GM18868 (cell line): ENCODE results near the gene TENM4.
"Not testable (repeated sequence)": the region's sequence is repeated elsewhere in the genome, so short reads cannot be mapped to it uniquely, and the experiment has no call there.

Experiments used
- ATAC-seq: cut with Tn5 transposase; IDR thresholded peaks from one replicate; pipeline ENCODE4 v1.9.1; 2021; ENCODE audit warnings: mild to moderate bottlenecking, moderate library complexity; ENCODE audit not compliant: unreplicated experiment

TENM4 gene

DNA sequence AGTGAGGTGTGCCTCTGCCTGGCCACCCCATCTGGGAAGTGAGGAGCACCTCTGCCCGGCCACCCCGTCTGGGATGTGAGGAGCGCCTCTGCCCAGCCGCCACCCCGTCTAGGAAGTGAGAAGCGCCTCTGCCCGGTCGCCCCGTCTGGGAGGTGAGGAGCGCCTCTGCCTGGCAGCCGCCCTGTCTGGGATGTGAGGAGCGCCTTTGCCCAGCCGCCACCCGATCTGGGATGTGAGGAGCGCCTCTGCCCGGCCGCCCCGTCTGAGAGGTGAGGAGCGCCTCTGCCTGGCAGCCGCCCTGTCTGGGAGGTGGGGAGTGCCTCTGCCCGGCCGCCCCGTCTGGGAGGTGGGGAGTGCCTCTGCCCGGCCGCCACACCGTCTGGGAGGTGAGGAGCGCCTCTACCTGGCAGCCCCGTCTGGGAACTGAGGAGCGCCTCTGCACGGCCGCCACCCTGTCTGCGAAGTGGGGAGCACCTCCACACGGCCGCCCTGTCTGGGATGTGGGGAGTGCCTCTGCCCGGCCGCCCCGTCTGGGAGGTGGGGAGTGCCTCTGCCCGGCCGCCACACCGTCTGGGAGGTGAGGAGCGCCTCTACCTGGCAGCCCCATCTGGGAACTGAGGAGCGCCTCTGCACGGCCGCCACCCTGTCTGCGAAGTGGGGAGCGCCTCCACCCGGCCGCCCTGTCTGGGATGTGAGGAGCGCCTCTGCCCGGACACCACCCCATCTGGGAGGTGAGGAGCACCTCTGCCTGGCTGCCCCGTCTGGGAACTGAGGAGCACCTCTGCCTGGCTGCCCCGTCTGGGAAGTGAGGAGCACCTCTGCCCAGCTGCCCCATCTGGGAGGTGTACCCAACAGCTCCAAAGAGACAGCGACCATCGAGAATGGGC lies 561.5 kb downstream of the TENM4 start:
- not testable (repeated sequence) for ATAC-seq

DNA sequence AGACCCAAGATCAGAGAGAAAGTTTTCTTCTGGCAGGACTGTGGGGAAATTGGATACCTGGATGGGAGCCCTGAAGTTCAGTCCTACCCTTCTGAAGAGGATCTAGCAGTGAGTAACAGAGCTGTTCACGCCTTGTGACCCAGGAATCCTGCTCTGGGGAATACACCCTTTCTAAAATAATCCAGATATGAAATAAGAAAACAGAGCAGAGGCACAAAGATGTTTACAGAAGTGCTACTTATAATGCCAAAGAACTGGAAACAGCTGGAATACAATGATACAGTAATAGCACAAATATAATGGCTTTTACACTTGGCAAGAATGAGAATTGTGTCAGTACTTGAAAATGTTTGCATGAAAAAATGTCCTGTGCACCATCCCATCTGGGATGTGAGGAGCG lies 562.2 kb downstream of the TENM4 start:
- no peak for ATAC-seq

DNA sequence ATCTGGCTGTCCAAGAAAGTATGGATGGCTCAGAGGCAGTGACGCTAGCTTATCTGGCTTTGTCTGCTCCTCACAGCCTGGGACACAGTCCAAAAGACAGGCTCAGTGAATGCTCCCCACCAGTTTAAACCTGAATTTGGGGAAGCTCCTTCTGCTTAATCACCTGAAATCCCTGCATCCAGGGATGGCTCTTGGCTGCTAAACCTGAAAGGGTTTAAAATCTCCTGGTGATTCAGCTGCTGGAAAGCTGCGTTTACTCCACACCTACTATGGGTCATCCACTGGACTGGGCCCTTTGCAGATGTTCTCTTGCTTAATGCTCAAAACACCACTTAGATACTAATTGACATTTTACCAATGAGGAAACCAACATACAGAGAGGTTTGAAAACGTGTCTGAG lies 564.2 kb downstream of the TENM4 start:
- ATAC-seq: no peak

DNA sequence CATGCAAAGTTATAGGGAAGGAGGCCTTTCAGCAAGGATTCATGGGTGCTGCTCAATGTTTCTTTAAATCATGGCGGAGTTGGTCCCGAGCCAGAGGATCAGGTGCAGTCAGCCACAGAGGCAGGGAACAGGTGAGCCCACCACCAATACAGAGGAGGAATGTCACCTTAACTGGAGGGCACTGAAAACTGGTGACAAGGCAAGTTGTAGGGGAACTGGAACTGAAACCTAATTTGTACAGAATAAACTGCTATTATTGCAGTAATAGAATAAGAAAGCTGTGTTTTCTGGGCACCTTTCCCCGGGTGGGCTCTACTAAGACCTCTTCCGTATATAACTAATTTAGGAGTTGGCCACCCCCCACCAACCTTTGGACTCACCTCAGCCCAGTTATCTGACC lies 570.2 kb downstream of the TENM4 start:
- no peak for ATAC-seq

DNA sequence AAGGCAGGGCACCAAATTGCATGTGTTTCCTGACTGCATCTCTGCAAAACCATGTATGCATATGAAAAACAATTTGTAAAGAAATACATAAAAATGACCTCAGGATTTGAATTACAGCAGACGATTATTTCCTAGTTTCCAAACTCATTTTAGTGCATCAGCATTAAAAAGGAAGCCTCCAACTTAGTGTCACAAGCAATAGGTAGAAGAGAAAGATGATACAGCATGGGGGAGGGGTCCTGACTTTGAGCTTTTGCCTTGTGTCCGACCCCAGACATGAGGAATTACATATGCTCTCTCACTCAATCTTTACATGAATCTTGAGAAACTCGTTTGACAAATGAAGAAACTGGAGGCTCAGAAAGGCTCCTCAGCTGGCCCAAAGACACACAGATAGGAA lies 571.5 kb downstream of the TENM4 start:
- ATAC-seq: no peak

DNA sequence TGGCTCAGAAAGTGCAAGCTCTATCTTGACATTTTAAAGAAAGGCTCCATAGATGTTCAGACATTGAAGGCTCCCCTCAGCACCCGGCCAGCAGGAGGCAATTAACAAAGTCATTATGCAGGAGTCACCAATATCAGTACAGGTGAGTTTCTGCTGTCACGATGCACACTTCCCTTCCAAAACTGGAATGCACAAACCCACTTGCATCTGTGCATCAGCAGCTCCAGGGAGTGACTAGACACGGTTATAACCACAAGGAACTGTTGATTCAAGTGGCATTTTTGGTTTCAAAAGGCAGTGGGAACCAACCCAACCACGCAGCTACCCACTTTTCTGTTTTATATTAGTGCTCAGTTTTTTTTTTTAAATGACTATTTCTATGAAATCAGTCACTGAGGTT lies 572.3 kb downstream of the TENM4 start:
- no peak for ATAC-seq

DNA sequence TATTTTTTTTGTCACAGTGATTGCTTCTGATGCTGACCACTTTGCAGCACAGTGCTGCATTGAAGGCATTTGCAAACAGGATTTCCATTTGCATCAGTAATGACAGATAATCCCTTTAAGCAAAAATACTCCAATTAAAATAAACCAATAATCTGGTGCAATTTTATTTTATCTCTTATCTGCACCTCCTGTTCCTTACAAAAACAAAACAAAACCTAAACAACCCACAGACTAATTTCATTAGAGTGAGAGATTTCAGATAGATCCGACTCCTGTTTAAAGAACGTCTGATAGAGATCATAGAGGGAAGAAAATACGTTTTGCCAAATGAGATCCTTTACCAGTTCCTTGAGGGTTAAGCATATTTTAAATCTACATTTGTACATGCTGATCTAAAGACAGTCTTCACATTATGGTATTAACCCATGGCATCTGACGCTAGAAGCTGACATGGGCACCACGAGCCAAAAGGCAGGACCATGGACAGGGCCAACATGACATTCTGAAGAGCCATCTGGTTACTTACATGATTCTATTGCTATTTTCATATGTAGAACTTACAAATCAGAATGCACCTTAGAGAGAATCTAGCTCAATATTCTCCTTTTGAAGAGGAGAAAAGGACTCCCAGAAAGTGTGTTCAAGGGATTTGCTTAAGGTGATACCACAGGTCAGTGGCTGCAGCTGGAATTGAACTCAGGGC lies 580.0 kb downstream of the TENM4 start:
- ATAC-seq: no peak

DNA sequence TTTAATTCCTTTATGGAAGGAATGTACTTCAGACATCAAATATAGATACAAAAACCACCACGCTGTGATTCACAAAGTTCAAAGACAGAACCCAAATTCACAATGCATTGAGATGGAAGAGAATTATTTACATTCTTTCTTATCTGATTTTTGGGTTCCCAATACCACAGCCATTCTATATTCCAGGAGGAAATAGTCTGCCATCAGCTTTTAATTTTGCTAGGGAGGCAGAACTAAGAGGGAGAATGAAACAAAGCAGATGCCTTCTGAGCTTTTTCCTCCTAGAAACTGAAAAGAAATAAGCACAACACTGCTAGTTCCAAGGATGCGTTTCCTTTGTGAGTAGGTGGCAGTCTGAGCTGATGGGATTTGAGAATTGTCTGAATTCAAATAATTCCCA lies 583.1 kb downstream of the TENM4 start:
- ATAC-seq: no peak

DNA sequence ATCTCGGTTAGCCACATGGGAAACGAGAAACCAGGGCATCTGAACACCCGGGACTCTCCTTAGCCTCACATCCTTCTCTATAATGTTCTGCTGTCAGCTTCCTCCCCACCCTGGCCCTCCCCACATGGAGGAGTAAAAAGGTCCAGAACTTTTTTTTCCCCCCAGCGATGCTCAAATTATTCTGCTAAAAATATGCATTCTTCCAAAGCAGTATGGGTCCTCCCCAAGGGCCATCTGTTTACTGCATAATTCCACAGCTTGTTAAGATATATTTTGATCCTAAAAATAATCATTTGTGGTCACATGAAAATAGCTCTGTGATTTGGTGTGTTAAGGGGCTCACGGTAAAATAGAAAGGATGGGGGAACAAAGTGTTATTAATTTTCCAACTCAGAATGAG lies 584.6 kb downstream of the TENM4 start:
- no peak for ATAC-seq

DNA sequence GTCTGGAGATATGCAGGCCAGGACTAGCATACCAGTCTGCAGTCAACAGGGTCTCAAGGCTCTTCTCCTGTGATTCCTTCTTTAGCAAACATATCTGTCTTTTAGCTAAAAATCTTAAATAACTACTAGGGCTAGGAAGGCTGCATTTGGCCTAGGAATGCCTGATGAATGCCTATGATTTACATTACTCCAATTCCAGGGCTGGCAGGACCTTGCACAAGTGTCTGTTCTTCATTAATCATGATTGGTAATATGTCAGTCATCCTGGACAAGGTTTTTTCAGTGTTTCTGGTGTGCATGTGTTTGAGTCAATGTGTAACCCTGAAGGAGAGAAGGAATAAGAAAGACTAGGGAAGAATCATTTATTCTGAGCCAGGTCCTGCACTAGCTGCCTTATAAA lies 585.7 kb downstream of the TENM4 start:
- no peak for ATAC-seq

DNA sequence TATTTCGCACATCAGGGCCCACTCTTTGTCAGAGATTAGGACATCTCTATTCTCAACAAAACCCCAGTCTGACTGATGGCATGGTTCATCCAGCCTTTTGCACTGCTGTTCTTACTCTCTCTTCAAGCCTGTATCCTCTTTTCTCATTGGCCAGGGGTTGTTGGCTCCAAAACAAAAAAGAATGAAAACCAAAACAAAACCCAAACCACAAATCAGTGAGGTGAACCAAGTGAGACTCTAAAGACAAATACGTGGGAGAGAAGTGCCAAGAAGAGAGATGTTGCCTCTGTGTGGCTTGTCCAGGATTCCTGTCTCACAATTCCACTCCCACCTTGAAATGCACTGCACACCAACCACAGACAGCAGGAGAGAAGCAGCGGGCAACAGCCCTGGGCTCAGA lies 587.3 kb downstream of the TENM4 start:
- ATAC-seq: no peak

DNA sequence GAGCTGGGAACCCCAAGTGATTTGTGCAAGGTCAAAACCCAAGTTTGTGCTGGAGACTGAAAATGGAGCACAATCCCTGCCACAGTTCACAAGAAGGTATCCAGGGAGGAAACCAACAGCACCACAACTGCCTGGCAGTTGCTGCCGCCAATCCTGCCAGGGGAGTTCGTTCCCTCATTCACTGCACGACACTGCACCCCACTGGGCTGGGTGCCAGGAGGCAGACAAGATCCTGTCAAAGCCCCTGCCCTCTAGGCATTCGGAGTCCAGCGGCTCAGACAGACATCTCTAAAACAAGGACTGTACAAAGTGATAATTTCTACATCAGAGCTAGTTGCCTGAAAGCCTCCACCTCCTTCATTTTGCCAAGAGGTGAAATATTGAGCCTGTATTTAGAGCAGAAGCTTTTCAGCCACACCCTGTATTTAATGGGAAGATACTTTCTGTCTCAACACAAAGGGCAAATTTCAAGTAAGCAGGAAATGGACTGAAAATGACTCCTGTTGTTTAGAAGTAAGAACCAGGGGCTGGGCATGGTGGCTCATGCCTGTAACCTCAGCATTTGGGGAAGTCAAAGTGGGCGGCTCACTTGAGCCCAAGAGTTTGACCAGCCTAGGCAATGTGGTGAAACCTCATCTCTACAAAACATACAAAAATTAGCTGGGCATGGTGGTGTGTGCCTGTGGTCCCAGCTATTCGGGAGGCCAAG lies 588.8 kb downstream of the TENM4 start:
- ATAC-seq: no peak

DNA sequence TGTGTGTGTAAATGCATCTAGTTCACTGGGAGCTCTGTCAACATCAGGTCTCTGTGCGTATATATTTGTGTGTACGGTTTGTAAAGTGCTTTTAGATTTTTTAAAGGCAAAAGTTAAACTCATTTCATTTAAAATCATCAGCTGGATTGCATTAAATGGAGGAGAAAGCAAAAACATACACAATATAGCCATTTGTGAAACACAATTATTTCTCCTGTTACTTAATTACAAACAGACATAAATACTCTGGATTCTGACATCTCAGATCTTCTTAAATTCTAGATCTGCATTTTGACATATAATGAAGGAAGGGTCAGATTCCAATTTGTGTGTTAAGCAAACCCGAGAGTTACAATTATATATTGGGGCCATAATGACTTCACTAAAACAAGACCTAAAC lies 590.8 kb downstream of the TENM4 start:
- no peak for ATAC-seq

DNA sequence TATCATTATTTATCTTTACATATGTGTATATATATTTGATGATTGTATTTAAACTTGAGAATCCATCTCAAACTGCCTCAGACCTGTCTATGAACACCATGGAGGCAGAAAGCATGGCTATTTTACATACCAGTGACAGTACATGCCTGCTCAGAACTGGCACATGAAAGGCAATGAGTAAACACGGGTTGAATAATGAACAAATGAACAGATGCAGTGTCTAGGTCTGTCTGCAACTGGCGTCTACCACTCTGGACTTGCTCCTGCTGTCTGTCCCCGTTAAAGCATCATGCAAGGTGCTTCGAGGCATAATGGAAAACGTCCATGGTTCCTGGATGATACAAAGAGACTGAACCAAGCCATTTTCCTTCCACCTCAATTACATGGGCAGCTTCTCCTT lies 594.6 kb downstream of the TENM4 start:
- no peak for ATAC-seq

DNA sequence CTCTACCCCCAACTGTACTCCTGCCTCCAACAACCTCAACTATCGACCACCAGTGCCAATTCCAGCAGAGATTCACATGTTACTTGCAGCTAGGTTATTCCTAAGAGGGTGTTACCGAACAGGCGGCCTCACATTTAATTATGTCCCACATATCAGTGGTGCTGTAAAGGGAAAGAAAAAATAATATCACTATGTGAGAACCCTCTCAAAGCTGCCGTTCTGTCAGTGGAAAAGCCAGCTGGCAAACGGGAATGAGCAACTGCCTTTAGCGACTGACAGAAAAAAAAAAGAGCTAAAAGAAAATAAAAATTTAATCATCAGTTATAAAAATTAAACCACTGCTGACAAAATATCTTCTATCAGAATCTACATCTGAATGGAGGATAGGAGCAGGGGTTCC lies 595.3 kb downstream of the TENM4 start:
- ATAC-seq: no peak

DNA sequence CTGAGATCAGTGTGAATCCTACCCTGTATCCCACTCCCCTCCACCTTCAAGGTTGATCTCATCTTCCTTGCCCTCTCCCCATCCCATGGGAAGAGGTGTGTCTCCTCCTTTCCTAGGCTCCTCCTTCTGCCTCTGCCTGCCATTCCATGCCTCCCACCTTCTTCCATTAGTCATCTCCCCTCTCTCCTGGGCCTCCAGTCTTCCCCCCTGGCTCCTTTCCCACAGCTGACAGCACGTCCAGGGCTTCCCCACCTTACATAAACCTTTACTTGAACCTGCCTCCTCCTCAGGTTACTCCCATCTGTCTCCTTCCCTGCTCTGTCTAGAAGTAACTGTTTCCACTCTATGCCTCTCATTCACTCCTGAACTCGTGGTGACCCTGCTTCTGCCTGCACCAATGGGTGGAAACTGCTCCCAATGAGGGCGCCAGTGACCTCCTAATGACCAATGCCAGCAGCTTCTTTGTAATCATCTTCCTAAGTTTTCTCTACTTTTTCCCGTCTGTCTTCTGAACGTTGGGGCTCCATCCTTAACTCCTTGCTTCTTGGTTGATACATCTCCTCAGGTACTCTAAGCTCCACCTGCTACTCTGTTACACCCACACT lies 599.3 kb downstream of the TENM4 start:
- no peak for ATAC-seq

DNA sequence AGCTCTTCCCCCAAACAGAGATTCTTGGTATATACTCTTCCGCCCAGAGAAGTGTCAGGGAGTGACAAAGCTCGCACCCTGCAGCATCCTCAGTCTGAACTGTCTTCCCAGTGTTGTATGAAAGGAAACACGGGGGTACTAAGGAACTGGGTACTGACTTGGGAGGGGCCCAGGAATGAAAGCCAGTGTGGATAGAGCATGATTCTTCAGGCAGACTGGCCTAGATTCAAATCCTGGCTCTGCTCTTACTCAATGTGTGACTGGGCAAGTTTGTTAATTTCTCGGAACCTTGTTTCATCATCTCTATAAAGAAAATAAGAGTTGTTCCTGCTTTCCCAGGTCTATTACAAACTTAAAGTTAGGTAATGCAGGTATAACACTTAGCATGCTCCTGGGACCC lies 600.2 kb downstream of the TENM4 start:
- ATAC-seq: no peak

DNA sequence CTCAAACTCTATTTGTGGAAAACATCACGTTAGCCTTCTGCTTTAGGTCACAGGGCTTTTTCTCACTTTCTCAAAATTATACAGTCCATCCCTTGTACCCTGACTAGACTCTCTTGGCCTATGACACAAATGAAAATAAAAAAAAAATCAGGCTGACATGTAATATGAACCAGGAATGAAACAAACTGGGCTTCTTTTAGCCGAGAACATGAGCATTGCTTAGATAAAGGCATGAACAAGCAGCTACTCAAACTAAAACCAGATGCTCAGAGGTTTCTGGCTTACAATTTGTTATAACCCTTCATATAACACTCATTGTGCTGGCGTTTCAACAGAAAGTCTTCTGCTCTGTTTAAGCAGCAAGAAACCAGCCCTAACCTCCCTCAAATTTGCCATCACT lies 600.6 kb downstream of the TENM4 start:
- no peak for ATAC-seq

DNA sequence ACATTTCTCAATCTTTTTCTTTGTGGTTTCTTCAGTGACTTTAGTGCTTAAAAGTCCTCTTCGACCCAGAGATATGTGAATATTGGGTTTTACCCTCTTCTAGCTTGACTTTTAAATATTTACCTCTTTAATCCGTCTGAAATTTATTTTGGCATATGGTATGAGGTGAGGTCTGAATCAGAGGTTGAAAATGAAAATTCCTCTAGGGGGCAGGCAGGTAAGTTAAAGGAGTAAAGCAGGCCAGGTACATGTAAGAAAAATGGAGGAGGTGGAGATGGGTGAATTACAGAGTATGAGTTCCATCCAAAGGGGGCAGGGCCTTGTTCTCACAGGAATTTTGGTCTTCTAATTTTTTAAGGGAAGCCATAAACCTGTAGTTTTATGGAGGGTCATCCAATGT lies 602.4 kb downstream of the TENM4 start:
- no peak for ATAC-seq

DNA sequence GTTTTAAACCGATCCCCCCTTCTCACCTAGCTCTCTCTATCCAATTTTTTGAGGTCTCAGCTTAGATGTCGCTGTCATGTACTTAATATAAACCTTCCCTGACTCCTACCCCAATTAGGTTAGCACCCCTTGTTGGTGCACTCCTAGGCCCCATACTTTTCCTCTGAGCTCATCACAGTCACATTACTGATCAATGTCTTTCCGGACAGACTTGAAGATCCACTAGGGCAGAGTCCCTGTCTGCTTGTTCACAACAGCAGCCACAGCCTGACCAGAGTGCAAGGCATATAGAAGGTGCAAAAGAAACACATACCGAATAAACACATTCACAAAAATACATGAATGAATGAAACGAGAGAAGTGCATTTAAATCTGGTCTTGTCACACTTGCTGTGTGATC lies 605.2 kb downstream of the TENM4 start:
- no peak for ATAC-seq

DNA sequence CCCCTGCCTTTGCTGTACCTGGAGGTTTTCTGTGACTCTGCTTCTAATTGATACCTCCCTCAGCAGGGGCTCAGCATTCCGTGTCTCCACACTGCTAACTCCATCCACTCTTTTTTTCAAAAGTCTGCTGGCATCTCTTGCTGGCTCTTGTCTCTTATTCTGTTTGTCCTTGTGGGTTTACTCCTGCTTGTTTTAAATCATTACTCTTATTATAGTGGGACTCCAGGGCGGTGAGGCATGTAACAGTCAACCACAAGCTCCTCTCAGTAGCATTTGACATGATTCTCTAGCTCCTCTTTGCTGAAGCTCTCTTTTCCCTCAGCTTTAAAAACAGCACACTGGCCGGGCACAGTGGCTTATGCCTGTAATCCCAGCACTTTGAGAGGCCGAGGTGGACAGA lies 605.9 kb downstream of the TENM4 start:
- ATAC-seq: no peak
